NCI-H146 (cell line): Measurements from ENCODE around the gene LARGE1.

Experiments used
- DNase-seq: peaks from one replicate; lab custom pipeline; 2025; lab: John Stamatoyannopoulos, UW

The LARGE1 gene

DNA sequence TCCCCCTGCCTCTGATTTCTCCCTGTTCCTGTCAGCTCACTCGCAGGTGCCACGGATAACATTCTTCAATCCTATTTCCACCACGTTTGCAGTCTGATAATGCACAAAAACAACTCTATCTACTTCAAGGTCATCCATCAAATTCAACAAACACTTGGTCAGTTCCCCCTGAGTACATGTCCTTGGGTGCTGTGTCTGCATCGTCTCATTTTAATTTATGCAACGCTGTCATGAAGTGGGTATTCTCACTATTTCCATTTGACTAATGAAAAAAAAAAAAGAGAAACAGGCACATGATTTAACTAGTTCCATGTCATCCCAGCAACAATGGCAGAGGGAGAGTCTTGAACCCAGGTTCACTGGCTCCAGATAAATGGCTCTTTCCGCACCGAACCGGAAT is 262.6 kb downstream of the LARGE1 start:
- DNase-seq = no peak

- DNase-seq = no peak
These were observed 263.3 kb downstream of the LARGE1 start for GRCh38 chr22:33656808-33657628.

- peak; percentile 37 for DNase-seq
These were observed 265.9 kb downstream of the LARGE1 start for GRCh38 chr22:33654173-33654895.

DNA sequence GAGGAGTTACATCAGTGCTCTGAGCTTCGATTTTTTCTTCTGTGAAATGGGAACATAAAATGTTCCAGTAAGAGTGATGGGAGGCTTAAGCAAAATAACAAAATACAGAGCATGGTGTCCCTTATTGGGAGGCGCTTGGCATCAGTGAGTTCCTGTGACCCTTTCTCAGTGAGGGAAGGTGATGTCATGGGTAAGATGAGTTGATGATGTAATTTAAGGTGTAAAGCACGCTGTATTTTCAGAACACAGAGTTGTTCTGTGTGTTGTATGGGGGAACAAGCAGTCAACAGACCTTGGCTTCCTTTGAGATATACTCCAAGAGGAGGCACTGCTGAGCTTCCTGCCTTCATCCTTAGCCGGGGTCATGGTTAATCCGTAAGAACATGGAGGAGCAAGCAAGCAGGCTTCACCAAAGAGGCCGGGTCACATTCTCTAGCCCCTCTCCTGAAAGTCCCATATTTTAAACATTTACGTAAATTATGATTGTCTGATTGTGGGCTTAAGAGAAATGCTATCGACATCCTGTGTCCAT is 266.7 kb downstream of the LARGE1 start:
- no peak for DNase-seq

DNA sequence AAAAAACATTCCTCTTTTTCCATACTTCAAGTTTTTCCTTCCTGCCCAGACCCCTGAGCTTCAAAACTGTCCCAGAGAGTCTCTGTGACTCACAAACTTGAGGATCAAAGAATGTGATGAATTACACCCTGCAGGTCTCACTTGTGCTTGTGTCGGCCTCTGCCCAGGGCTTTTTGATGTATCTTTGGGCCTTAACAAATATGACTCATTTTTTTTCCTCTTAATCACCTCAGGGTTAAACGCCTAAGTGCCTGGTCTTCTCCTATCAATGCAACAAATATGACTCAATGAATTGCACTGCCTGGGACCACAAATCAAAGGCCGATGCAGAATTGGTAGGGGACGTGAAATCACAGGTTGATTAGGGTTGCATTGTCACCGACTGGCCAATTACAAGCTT is 267.7 kb downstream of the LARGE1 start:
- no peak for DNase-seq

GRCh38 chr22:33650244-33650643 is 270.0 kb downstream of the LARGE1 start:
- DNase-seq = no peak

DNA sequence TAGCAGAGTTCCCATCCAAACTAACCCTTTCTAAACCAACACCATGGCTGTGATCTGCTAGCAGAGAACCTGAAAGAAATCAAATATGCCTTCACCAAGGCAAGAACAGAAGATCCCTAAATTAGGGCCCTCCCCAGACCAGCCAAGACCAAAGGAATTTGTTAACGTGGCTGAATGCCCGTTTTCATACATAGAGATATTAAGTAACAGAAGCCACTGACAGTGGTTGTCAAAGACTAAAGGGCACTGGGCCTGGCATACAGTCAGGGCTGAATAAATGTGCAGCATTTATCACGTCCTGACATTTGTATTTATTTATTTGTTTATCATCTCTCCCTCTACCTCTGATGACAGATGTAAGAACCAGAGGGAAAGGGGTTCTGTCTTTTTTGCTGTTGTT is 271.8 kb downstream of the LARGE1 start:
- DNase-seq = no peak

DNA sequence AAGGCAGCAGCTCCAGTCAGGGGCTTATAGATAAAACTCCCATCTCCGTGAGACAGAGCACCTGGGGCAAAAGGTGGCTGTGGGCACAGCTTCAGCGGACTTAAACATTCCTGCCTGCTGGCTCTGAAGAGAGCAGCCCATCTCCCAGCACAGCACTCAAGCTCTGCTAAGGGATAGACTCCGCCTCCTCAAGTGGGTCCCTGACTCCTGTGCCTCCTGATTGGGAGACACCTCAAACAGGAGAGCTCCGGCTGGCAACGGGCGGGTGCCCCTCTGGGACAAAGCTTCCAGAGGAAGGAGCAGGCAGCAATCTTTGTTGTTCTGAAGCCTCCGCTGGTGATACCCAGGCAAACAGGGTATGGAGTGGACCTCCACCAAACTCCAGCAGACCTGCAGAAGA is 279.4 kb downstream of the LARGE1 start:
- no peak for DNase-seq

DNA sequence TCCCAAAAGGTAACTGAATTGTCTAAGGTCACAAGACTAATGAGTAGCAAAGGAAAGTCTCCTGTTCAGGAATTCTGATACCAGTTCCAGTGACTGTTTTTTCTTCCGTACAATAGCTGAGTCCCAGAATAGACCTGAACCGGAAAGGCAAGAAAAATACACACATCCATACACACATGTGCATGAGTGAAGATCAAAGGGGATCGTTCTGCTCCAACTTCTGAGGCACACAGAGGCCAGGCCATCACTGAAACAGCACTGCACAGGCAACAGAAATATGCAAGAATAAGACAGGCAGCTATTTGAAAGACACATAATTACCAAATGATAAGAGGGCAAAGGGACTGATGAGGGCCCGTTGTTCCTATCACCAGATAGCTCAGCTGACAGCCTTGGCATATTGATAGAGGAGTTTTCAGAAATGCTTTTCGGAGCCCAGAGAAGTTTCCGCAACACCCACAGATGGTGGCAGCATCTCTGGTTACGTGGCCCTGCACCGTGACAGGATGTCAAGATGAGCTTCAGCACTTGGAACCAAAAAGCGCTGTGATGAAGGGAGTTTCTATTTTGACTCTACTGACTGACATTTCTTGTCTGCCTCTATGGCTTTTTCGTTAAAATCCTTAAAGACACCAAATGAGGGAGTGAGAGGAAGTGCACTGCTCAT is 280.6 kb downstream of the LARGE1 start:
- no peak for DNase-seq

DNA sequence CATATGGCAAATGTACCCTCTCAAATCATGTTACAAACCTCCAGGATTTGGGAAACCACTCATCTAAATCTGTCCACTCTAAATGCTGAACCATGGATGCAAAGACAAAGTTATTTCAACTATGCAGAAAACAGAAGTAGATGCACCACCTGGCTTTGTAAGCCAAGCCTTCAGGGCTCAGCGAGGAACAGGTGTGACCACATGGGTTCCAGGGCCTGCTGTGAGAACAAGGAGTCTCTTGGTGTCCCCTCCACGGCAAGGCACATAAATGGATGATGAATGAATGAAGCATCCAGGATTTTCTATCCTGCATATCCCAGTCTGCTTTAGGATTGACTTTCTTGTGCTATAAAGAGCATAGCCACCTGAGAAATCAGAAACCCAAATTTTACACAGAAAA is 284.5 kb downstream of the LARGE1 start:
- no peak for DNase-seq

DNA sequence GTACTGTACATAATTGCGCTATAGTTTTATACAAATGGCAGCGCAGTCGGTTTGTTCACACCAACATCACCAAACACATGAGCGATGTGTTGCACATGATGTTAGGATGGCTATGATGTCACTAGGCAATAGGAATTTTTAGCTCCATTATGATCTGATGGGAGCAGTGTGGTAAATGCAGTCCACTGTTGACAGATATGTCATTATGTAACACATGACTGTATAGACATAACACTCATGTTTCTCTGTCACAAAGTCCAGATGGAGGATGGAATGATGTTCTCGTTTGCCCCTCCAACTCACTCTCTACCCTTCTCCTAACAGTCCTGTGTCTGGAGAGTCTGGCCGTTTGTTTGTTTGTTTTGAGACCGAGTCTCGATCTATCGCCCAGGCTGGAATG is 288.5 kb downstream of the LARGE1 start:
- DNase-seq = no peak

DNA sequence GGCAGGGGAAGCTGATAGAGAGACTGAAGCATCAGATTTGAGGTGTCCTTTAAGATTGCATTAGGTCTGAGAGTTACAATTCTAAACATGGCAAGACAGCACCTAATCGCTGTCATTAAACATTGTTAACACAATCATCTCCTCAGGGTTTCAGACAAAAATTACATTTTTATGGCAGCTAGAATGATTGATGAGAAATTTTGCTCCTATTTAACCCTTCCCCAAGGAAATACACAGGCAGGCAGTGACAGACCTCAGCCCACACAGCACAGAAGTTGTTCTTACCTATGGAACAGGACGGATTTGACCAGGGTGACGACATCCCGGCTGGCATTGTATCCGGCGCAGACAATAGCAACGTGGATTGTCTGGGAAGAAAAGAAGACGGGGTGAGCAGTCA is 294.3 kb downstream of the LARGE1 start:
- DNase-seq = no peak

DNA sequence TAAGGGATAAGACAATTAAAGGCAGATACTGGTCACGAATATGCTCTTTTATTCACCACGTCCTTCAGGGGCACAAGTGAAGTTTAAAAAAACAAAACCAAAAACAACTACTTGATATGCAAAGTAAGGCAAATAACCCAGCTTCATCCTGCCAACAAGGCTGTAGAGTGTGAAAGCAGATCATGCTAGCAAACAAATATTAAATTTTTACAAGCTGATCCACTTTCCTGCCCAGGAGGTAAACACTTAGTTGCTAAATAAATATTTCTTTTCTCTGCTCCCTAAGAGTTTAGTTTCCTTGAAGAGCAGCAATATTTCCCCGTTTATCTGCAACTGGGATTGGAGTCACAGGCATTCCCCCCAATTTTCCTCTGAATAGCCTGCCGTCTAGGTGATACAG is 300.2 kb downstream of the LARGE1 start:
- no peak for DNase-seq

GRCh38 chr22:33606504-33606903 is 313.8 kb downstream of the LARGE1 start:
- DNase-seq = no peak

- peak; percentile 81 for DNase-seq
These were observed 314.6 kb downstream of the LARGE1 start for GRCh38 chr22:33605666-33606065.

GRCh38 chr22:33605221-33605620 is 315.1 kb downstream of the LARGE1 start:
- DNase-seq = no peak

DNA sequence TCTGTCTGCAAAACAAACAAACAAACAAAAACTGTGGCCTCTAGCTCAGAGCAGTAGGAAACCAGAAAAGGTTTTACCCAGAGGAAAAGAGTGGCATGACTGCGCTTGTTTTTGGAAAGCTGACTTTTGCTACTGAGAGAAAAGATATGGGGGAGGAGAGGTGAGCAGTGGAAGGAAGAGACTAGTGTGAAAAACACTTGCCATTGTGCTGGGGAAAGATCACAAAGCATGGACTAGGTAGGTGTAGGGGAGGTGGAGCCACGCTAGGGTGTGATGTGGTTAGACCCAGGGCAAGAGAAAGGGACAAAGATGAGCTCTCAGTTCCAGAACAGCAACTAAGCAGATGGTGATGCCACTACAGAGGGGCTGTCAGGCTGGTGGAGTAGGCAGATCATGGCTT is 319.2 kb downstream of the LARGE1 start:
- DNase-seq = no peak

DNA sequence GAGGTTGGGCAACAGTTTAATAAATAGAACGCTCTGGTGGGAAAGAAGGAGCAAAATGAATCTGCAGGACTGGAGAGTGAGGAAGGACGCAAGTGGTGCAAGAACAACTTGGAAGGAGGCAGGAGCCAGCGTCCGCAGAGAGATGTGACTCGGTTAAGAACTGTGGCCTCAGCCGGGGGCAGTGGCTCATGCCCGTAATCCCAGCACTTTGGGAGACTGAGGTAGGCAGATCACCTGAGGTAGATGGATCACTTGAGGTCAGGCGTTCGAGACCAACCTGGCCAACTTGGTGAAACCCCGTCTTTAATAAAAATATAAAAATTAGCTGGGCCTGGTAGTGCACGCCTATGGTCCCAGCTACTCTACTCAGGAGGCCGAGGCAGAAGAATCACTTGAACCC is 319.7 kb downstream of the LARGE1 start:
- no peak for DNase-seq

DNA sequence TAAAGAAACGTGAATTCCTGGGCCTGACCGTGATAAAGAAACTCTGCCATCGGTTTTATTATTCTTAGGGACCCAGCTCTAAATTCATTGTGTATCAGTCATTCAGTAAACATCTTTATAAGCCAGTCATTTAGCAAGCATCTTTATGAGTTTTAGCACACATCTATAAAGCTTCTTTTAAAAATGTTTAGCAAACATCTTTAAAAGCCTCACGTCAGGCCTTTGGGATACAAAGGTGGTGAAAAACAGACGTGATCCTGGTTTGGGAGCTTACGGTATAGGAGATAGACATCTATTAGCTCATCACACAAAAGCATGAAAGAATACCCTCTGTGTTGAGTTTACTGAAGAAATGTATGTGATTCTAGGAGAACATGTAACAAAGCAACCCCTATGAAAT is 320.2 kb downstream of the LARGE1 start:
- no peak for DNase-seq

- DNase-seq = no peak
These were observed 320.7 kb downstream of the LARGE1 start for GRCh38 chr22:33599596-33599995.

- DNase-seq = no peak
These were observed 321.5 kb downstream of the LARGE1 start for GRCh38 chr22:33598821-33599220.

DNA sequence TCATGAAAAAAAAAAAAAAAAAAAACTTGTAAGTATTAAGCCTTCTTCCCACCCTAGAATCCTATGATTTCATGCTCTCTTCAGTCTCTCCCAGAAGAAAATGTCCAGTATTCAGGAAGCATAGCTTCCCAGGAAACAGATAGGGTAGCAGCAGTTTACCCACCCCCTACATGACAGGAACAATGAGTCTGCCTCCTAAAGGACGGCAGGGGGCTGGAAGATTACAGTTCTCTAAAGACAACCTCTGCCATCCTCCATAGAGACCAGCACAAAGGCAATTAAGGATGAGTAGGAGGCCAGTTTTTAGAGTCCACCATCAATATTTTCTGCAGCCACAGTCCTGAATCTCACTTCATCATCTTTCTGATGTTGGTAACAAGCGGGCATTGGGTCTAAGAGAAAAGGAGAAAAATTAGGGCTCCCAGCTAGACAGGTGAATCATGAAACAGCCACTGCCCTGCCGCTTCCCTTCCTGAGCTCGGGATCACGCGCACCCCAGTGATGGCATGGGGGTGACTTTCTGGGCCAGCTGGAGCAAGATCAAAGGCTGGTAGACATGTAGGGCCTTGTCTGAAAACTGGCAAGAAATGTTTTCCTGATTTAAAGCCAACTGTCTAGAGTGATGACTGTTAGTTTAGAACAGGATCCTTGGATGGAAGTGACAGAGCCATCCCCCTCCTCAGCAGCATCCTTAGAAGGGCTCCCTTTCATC is 322.8 kb downstream of the LARGE1 start:
- DNase-seq = peak; percentile 74
